CD4-positive, alpha-beta T cell treated with Interleukin-6 at 100 ng/mL for 8 hours (primary cell): Measurements from ENCODE around the gene BRAT1.
A peak's percentile ranks its signal among the peaks of the same experiment; 100 is the strongest.

Experiments
- DNase-seq: peaks from one replicate; pipeline ENCODE4 v3.0.0-alpha.2; 2020; ENCODE audit warnings: mixed read lengths, low spot score

BRAT1 gene

GRCh38 chr7:2510130-2510776 lies 45.1 kb downstream of the BRAT1 start:
- DNase-seq = no peak

- no peak for DNase-seq
Measured at GRCh38 chr7:2509298-2509906, 45.9 kb downstream of the BRAT1 start.

GRCh38 chr7:2508327-2509215 lies 46.8 kb downstream of the BRAT1 start:
- DNase-seq = peak; percentile 91

GRCh38 chr7:2507917-2508306 lies 47.4 kb downstream of the BRAT1 start:
- DNase-seq = no peak

- no peak for DNase-seq
Measured at GRCh38 chr7:2507208-2507916, 48.0 kb downstream of the BRAT1 start.

- DNase-seq = no peak
Measured at GRCh38 chr7:2505401-2505800, 49.9 kb downstream of the BRAT1 start.

- no peak for DNase-seq
Measured at GRCh38 chr7:2504889-2505375, 50.4 kb downstream of the BRAT1 start.

GRCh38 chr7:2504128-2504888 lies 51.0 kb downstream of the BRAT1 start:
- no peak for DNase-seq

- no peak for DNase-seq
Measured at GRCh38 chr7:2503056-2503941, 52.0 kb downstream of the BRAT1 start.

- DNase-seq = no peak
Measured at GRCh38 chr7:2502647-2502966, 52.7 kb downstream of the BRAT1 start.

- DNase-seq = no peak
Measured at GRCh38 chr7:2501947-2502646, 53.2 kb downstream of the BRAT1 start.

GRCh38 chr7:2500701-2501100 lies 54.6 kb downstream of the BRAT1 start:
- no peak for DNase-seq

- DNase-seq = no peak
Measured at GRCh38 chr7:2499719-2500430, 55.4 kb downstream of the BRAT1 start.

- DNase-seq = no peak
Measured at GRCh38 chr7:2499181-2499580, 56.1 kb downstream of the BRAT1 start.

GRCh38 chr7:2498708-2499107 lies 56.6 kb downstream of the BRAT1 start:
- DNase-seq = no peak

- DNase-seq = no peak
Measured at GRCh38 chr7:2497500-2498336, 57.6 kb downstream of the BRAT1 start.

GRCh38 chr7:2497065-2497464 lies 58.3 kb downstream of the BRAT1 start:
- DNase-seq = no peak

GRCh38 chr7:2496375-2496774 lies 58.9 kb downstream of the BRAT1 start:
- no peak for DNase-seq
